HCT116 (cell line): ENCODE measurements around the gene CUL9. TPM values are rescaled to one million over a fixed set of nuclear protein-coding genes. Genes with fewer than 3 reads are reported as not detected.
A peak's percentile ranks its signal among the peaks of the same experiment; 100 is the strongest.

Source experiments
- ATAC-seq: fragments of 200-7000 bp; cut with Tn5 transposase; 2 replicates; pipeline ENCODE4 v1.9.1; 2020; ENCODE audit warnings: mild to moderate bottlenecking, moderate library complexity
- BruUV-seq: library from RNA; stranded (reverse); fragments of 400-500 nt; replicated peaks from 2 replicates; lab custom pipeline; 2021; lab: Mats Ljungman, UMichigan
- CTCF ChIA-PET: fragments of 300-600 bp; sonication (Branson Sonifier 250); formaldehyde crosslinking; loops from one replicate; lab custom pipeline; 2021; ENCODE audit warnings: antibody characterized with exemption; lab: Charles Lee
- POLR2A ChIA-PET: fragments of 300-600, 350-600 bp; sonication (Branson Sonifier 250); formaldehyde crosslinking; loops from one replicate; lab custom pipeline; 2021; ENCODE audit warnings: antibody characterized with exemption; lab: Charles Lee
- RAD21 ChIA-PET, 2 experiments: fragments of 300-600 bp; sonication (Branson Sonifier 250); formaldehyde crosslinking; loops; one replicate each; lab custom pipeline; 2023; ENCODE audit warnings: low total read pairs in 2 of 2; ENCODE audit not compliant: uncharacterized antibody in 2 of 2, unreplicated experiment in 2 of 2, low non-redundant PET in 1 of 2; lab: Charles Lee
- DNase-seq: peaks from one replicate; pipeline ENCODE4 v3.0.0-alpha.2; 2010; ENCODE audit warnings: low read depth, low spot score
- H2AFZ ChIP-seq: fragments of 200-600 bp; shearing (Covaris generic), sonication (generic); 2 replicates; pipeline ENCODE4 v1.6.1; 2017; ENCODE audit warnings: low read depth, mixed run types, mixed read lengths, antibody characterized with exemption, low read length; ENCODE audit not compliant: poor library complexity, severe bottlenecking
- H3K27ac ChIP-seq: 2 replicates; pipeline ENCODE4 v1.5.1; 2012; ENCODE audit warnings: low read depth, low read length
- H3K27me3 ChIP-seq: fragments of 200-600 bp; sonication (generic); 2 replicates; pipeline ENCODE4 v1.6.1; 2016; ENCODE audit warnings: mixed run types, low read length, mixed read lengths; ENCODE audit not compliant: insufficient read depth
- H3K36me3 ChIP-seq, 2 experiments: fragments of 200-500 bp in 1 of 2; fragments of 200-600 bp in 1 of 2; sonication (Bioruptor generic) in 1 of 2; sonication (generic) in 1 of 2; 2 replicates each; pipeline versions ENCODE4 v1.5.1 to v1.6.1; 2014 to 2016; ENCODE audit warnings: low read length in 2 of 2, inconsistent platforms in 1 of 2, mixed read lengths in 1 of 2, mixed run types in 1 of 2; ENCODE audit not compliant: insufficient read depth in 2 of 2, control insufficient read depth in 1 of 2
- H3K4me1 ChIP-seq, 2 experiments: fragments of 200-600 bp in 1 of 2; sonication (generic) in 1 of 2; 2 replicates each; pipeline versions ENCODE4 v1.5.1 to v1.6.1; 2012 to 2017; ENCODE audit warnings: low read length in 2 of 2, inconsistent platforms in 1 of 2, mild to moderate bottlenecking in 1 of 2, mixed read lengths in 1 of 2, mixed run types in 1 of 2, moderate library complexity in 1 of 2; ENCODE audit not compliant: insufficient read depth in 2 of 2, control insufficient read depth in 1 of 2
- H3K4me2 ChIP-seq: fragments of 200-600 bp; sonication (generic); 2 replicates; pipeline ENCODE4 v1.6.1; 2017; ENCODE audit warnings: mixed run types, low read length, mixed read lengths
- H3K4me3 ChIP-seq, 2 experiments: fragments of 200-600 bp in 1 of 2; sonication (generic) in 1 of 2; replicated peaks in 1 of 2; 2 replicates each; pipeline ENCODE4 v1.5.1; 2011 to 2016; ENCODE audit warnings: low read length in 2 of 2, control low read depth in 1 of 2, low read depth in 1 of 2, mild to moderate bottlenecking in 1 of 2, mixed read lengths in 1 of 2, mixed run types in 1 of 2
- H3K79me2 ChIP-seq: fragments of 200-600 bp; sonication (generic); 2 replicates; pipeline ENCODE4 v1.6.1; 2017; ENCODE audit warnings: mild to moderate bottlenecking, mixed run types, low read length, moderate library complexity, mixed read lengths; ENCODE audit not compliant: insufficient read depth
- H3K9ac ChIP-seq: fragments of 200-600 bp; sonication (generic); 2 replicates; pipeline ENCODE4 v1.6.1; 2016; ENCODE audit warnings: low read length, mixed read lengths
- H3K9me2 ChIP-seq: fragments of 200-600 bp; sonication (generic), shearing (Covaris generic); 2 replicates; pipeline ENCODE4 v1.6.1; 2017; ENCODE audit warnings: mixed run types, mild to moderate bottlenecking, moderate library complexity; ENCODE audit not compliant: insufficient read depth
- H3K9me3 ChIP-seq, 2 experiments: fragments of 200-500 bp in 1 of 2; fragments of 200-600 bp in 1 of 2; sonication (Bioruptor generic) in 1 of 2; sonication (generic) in 1 of 2; 2 replicates each; pipeline ENCODE4 v1.6.1; 2014 to 2017; ENCODE audit warnings: low read length in 2 of 2, mixed read lengths in 2 of 2, inconsistent platforms in 1 of 2, low read depth in 1 of 2, mild to moderate bottlenecking in 1 of 2, mixed run types in 1 of 2, moderate library complexity in 1 of 2; ENCODE audit not compliant: control insufficient read depth in 1 of 2, insufficient read depth in 1 of 2
- H4K20me1 ChIP-seq: fragments of 200-600 bp; sonication (generic), shearing (Covaris generic); 2 replicates; pipeline ENCODE4 v1.6.1; 2017; ENCODE audit warnings: mixed run types, mild to moderate bottlenecking, moderate library complexity; ENCODE audit not compliant: insufficient read depth
- CBX3 ChIP-seq: IDR thresholded peaks from 2 replicates; pipeline ENCODE4 v1.6.1; 2012; ENCODE audit warnings: low read depth
- EGR1 ChIP-seq: IDR thresholded peaks from 2 replicates; pipeline ENCODE4 v1.6.1; 2012; ENCODE audit warnings: low read depth
- EZH2 ChIP-seq: fragments of 200-600 bp; sonication (generic); IDR thresholded peaks from 2 replicates; pipeline ENCODE4 v1.6.1; 2017; ENCODE audit warnings: antibody characterized with exemption, mixed run types
- POLR2AphosphoS5 ChIP-seq: IDR thresholded peaks from 2 replicates; pipeline ENCODE4 v1.6.1; 2011; ENCODE audit warnings: mild to moderate bottlenecking, low read depth, low read length, moderate library complexity
- RAD21 ChIP-seq: IDR thresholded peaks from 2 replicates; pipeline ENCODE4 v1.6.1; 2012; ENCODE audit warnings: low read depth, mild to moderate bottlenecking
- SIN3A ChIP-seq: IDR thresholded peaks from 2 replicates; pipeline ENCODE4 v1.6.1; 2012; ENCODE audit warnings: low read depth
- TCF7L2 ChIP-seq: IDR thresholded peaks from 2 replicates; pipeline ENCODE4 v1.7.0; 2011; ENCODE audit warnings: borderline replicate concordance, inconsistent platforms; ENCODE audit not compliant: insufficient read depth, insufficient read length; ENCODE audit errors: extremely low read depth
- YY1 ChIP-seq: IDR thresholded peaks from 2 replicates; pipeline ENCODE4 v1.6.1; 2011; ENCODE audit warnings: low read length, low read depth, moderate library complexity, mild to moderate bottlenecking; ENCODE audit not compliant: insufficient replicate concordance; ENCODE audit errors: extremely low read depth
- ZBTB33 ChIP-seq: IDR thresholded peaks from 2 replicates; pipeline ENCODE4 v1.6.1; 2011; ENCODE audit warnings: mild to moderate bottlenecking, low read length, moderate library complexity; ENCODE audit not compliant: insufficient replicate concordance; ENCODE audit errors: extremely low read depth
- ZFX ChIP-seq: fragments of 450-650 bp; IDR thresholded peaks from 2 replicates; pipeline ENCODE4 v1.6.1; 2017
- intact Hi-C: fragments of 100-400 bp; cut with micrococcal nuclease; formaldehyde crosslinking; loops from 2 replicates; pipeline ENCODE4 v1.10.0; 2022
- total RNA-seq: library from RNA; stranded (reverse); gene quantifications from one replicate; pipeline ENCODE4 v1.2.1, GENCODE V29; 2021; ENCODE audit not compliant: unreplicated experiment
- TF ChIP-seq, protein P1 (sequence below): IDR thresholded peaks from 2 replicates; pipeline ENCODE4 v1.6.1; 2012
- TF ChIP-seq, protein P2 (sequence below), 3 experiments: fragments of 200-600 bp in 1 of 3; sonication (generic) in 1 of 3; IDR thresholded peaks in 2 of 3; conservative IDR thresholded peaks in 1 of 3; 2 replicates each; pipeline ENCODE4 v1.5.1; 2012 to 2017; ENCODE audit warnings: low read depth in 2 of 3, low read length in 2 of 3, antibody characterized with exemption in 1 of 3, borderline replicate concordance in 1 of 3, control low read depth in 1 of 3, mild to moderate bottlenecking in 1 of 3, mixed read lengths in 1 of 3, mixed run types in 1 of 3, moderate library complexity in 1 of 3; ENCODE audit not compliant: insufficient read depth in 1 of 3

CUL9 gene
- total RNA-seq, 1 experiment from 2014 or later = 36.5 TPM

DNA sequence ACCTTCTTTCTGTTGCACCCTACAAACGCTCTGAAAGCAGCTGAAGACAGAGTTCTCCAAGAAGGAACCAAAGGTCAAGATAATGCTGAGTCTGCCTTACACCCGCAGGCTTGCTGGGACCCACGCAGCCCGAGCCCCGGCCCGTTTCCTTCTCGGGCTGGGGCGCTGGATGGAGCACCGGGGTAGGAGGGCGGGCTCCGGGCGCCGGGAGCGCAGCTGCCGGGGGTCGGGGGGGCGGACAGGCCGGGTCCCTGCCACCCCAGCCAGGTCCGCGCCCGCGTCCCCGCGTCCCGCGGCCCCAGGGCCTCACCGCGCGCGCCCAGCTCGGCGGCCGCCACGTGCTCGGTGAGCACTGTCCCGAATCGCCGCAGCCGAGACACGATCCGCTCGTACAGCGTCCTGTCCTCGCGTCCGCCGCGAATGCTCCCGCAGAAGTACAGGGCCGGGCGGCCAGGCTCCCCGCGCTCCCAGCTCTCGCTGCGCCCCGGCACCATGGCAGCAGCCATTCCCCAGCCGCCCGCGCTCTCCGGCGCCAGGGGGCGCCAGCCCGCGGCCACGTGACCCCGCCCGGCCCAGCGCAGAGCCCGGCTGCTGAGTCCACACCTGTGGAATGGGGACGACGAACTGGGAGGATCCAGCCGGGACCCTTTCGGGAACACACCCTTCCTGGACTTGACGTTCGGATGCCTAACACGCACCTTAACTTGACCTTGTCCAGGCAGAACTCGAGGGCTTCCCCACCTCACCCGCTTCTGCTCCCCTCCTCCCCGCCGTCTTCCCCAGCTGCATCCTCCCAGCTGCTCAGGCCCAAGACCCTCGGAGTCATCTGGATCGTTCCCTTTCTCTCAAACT lies 47.2 kb downstream of the CUL9 start, which contains the start of gene DNPH1:
Gene DNPH1 (minus strand): TSS at position 531 of the 852 bp plus-strand sequence. CDS start 25 bp downstream, at position 506.
- DNase-seq (peak; percentile 48), ATAC-seq (peak; percentile 94)
- Histone ChIP-seq H4K20me1 (no peaks in the 10 kb centered on the region), H3K4me1 (peaks cover 4 to 19% of the 10 kb centered on the region in 2 experiments; a peak in 3 of 4 replicates), H3K4me3 (peak within 1 kb of the TSS; percentile 72 to 88), H3K9ac (peak within 1 kb of the TSS; percentile 97), H3K27me3 (no peaks in the 10 kb centered on the region), H2AFZ (no peak within 1 kb of the TSS), H3K27ac (peak within 1 kb of the TSS; percentile 89), H3K9me3 (no peaks in the 10 kb centered on the region), H3K36me3 (peaks cover 3 to 10% of the 10 kb centered on the region in 2 experiments; a peak in 1 of 4 replicates), H3K9me2 (no peaks in the 10 kb centered on the region), H3K79me2 (peaks cover 28% of the 10 kb centered on the region), H3K4me2 (peak within 1 kb of the TSS; percentile 91)
- no TSS peak for BruUV-seq
- no peak for TF ChIP-seq EGR1
- peak; percentile 92 for TF ChIP-seq YY1
- TF ChIP-seq EZH2 = no peak
- TF ChIP-seq ZFX = peak; percentile 97
- TF ChIP-seq ZBTB33 = peak; percentile 58
- peak; percentile 35; the same call in 1 of the 2 replicates for TF ChIP-seq RAD21
- TF ChIP-seq CBX3 = peak; percentile 30; the same call in 1 of the 2 replicates
- TF ChIP-seq, protein P1, sequence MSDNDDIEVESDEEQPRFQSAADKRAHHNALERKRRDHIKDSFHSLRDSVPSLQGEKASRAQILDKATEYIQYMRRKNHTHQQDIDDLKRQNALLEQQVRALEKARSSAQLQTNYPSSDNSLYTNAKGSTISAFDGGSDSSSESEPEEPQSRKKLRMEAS = peak; percentile 93
- TF ChIP-seq TCF7L2 = peak; percentile 31
- TF ChIP-seq POLR2AphosphoS5 = peak; percentile 88
- TF ChIP-seq, protein P2, sequence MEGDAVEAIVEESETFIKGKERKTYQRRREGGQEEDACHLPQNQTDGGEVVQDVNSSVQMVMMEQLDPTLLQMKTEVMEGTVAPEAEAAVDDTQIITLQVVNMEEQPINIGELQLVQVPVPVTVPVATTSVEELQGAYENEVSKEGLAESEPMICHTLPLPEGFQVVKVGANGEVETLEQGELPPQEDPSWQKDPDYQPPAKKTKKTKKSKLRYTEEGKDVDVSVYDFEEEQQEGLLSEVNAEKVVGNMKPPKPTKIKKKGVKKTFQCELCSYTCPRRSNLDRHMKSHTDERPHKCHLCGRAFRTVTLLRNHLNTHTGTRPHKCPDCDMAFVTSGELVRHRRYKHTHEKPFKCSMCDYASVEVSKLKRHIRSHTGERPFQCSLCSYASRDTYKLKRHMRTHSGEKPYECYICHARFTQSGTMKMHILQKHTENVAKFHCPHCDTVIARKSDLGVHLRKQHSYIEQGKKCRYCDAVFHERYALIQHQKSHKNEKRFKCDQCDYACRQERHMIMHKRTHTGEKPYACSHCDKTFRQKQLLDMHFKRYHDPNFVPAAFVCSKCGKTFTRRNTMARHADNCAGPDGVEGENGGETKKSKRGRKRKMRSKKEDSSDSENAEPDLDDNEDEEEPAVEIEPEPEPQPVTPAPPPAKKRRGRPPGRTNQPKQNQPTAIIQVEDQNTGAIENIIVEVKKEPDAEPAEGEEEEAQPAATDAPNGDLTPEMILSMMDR (IDR thresholded peaks at IDR 0.05 in 2 of 3, conservative IDR thresholded peaks at IDR 0.05 in 1 of 3; ENCODE audit: borderline replicate concordance in 1 of 3, insufficient read depth in 1 of 3, low read depth in 2 of 3, low read length in 2 of 3) = peak in 2 of 3 experiments; percentile 79 to 84; a peak in 4 of 6 replicates
- no peak for TF ChIP-seq SIN3A
- ChIA-PET CTCF (interaction anchor here (0.5 to 1.9 kb wide), 14 partner anchors 8 to 278 kb away, joined by 3 to 7 read pairs (median 4); partner anchors contain the start of gene CUL9), POLR2A (interaction anchor here (1.3 kb wide), 1 partner anchor 9 kb away, joined by 4 read pairs; no protein-coding TSS in a partner anchor), RAD21 (interaction anchor here in 1 of 2 experiments (0.8 kb wide), 1 partner anchor 58 kb away, joined by 3 read pairs; no protein-coding TSS in a partner anchor)
- intact Hi-C loops = loop anchor here (2.0 kb wide), 1 partner anchor 278 kb away; no protein-coding TSS in a partner anchor
